Right atrium auricular region (tissue), 2 donors: ENCODE results near the gene SYT12. TPM values are rescaled to one million over a fixed set of nuclear protein-coding genes. Genes with fewer than 3 reads are reported as not detected.

Experiments used
- DNase-seq: peaks from one replicate; pipeline ENCODE4 v3.0.0-alpha.2; 2019; ENCODE audit warnings: low spot score
- H3K27ac ChIP-seq, 2 donors: fragments of 200-600 bp; sonication (generic); 1 replicate in 1 of 2; 2 replicates in 1 of 2; pipeline ENCODE4 v1.5.1; 2016 to 2019
- H3K27me3 ChIP-seq, 2 donors: fragments of 200-600 bp; sonication (generic); one replicate each; pipeline versions ENCODE4 v1.5.1 to v1.6.0; 2017 to 2019
- H3K36me3 ChIP-seq: fragments of 200-600 bp; sonication (generic); one replicate; pipeline ENCODE4 v1.5.1; 2016
- H3K4me1 ChIP-seq, 2 donors: fragments of 200-600 bp; sonication (generic); one replicate each; pipeline versions ENCODE4 v1.5.1 to v1.6.0; 2017 to 2019
- H3K4me3 ChIP-seq, 2 donors: fragments of 200-600 bp; sonication (generic); 1 replicate in 1 of 2; 2 replicates in 1 of 2; pipeline ENCODE4 v1.5.1; 2017 to 2019; ENCODE audit warnings: mild to moderate bottlenecking in 1 of 2, moderate library complexity in 1 of 2
- H3K9me3 ChIP-seq, 2 donors: fragments of 200-600 bp; sonication (generic); one replicate each; pipeline ENCODE4 v1.5.1; 2019
- total RNA-seq, 2 donors: library from RNA; depleted of rRNA; stranded (reverse); fragments of >200 nt; gene quantifications; one replicate each; pipeline ENCODE4 v1.1.0, GENCODE V29; 2016
- TF ChIP-seq, protein P1 (sequence below), 2 donors: fragments of 200-600 bp; sonication (generic); IDR thresholded peaks; one replicate each; pipeline ENCODE4 v1.5.1; 2019; ENCODE audit warnings: antibody characterized with exemption in 2 of 2

The SYT12 gene
- total RNA-seq, 2 donors from 2014 or later = 0.44 to 0.59 TPM

DNA sequence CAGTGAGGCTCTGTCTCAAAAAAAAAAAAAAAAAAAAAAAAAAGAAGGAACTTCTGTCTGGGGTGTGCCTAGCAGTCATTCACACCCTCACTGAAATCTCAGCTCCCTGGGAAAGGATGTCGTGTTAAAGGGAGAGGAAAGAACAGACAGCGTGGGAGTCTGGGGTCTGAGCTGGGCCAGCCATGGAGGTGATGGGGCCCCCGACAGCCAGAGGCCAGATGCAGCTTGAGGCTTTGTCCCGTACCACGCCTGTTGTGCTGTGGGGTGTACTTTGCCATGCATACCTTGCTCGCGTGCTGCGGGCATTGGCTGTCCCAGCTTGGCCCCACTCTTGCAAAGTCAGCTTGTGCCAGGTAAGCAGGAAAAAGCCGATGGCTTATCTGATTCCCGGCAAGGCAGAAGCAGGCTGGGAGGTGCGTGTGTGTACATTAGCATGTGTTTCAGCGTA, 4.6 kb downstream of the SYT12 start:
- Histone ChIP-seq H3K4me1 (peaks cover 0 to 12% of the 10 kb centered on the region in 2 donors), H3K9me3 (no peaks in the 10 kb centered on the region), H3K4me3 (no peak overlapping the region), H3K36me3 (no peaks in the 10 kb centered on the region), H3K27ac (no peak overlapping the region), H3K27me3 (peaks cover 0 to 7% of the 10 kb centered on the region in 2 donors)
- TF ChIP-seq, protein P1, sequence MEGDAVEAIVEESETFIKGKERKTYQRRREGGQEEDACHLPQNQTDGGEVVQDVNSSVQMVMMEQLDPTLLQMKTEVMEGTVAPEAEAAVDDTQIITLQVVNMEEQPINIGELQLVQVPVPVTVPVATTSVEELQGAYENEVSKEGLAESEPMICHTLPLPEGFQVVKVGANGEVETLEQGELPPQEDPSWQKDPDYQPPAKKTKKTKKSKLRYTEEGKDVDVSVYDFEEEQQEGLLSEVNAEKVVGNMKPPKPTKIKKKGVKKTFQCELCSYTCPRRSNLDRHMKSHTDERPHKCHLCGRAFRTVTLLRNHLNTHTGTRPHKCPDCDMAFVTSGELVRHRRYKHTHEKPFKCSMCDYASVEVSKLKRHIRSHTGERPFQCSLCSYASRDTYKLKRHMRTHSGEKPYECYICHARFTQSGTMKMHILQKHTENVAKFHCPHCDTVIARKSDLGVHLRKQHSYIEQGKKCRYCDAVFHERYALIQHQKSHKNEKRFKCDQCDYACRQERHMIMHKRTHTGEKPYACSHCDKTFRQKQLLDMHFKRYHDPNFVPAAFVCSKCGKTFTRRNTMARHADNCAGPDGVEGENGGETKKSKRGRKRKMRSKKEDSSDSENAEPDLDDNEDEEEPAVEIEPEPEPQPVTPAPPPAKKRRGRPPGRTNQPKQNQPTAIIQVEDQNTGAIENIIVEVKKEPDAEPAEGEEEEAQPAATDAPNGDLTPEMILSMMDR (IDR thresholded peaks at IDR 0.05) = no peak
- DNase-seq = no peak

DNA sequence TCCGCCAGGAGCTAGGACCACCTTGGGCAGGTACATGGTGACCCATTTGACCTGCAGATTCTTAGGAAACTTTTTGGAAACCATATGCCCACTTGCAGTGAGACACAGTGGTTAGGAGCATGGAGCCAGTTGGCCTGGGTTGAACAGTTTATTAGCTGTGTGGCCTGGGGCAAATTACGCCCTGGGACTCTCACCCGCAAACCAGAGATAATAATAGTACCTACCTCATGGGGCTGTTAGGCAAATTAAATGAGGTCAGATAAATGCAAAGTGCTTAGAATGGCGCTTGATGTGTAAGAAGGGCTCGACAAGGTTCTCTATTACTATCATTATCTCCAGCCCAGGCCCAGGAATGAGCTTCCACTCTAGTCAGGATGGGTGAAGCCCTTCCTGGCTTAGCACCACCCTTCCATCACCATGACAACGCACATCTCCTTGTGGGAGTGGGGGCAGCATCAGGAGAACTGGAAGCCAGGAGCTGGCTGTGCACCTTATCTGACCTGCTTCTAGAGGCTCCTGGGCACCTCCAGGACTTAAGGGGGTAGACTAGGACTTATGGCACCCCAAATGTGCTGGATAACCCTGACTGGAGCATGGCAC, 5.1 kb downstream of the SYT12 start:
- Histone ChIP-seq H3K4me3 (no peak overlapping the region), H3K9me3 (no peaks in the 10 kb centered on the region), H3K27me3 (peaks cover 0 to 7% of the 10 kb centered on the region in 2 donors), H3K27ac (no peak overlapping the region), H3K36me3 (no peaks in the 10 kb centered on the region), H3K4me1 (peaks cover 0 to 8% of the 10 kb centered on the region in 2 donors)
- TF ChIP-seq, protein P1 (IDR thresholded peaks at IDR 0.05) = no peak
- DNase-seq = no peak

DNA sequence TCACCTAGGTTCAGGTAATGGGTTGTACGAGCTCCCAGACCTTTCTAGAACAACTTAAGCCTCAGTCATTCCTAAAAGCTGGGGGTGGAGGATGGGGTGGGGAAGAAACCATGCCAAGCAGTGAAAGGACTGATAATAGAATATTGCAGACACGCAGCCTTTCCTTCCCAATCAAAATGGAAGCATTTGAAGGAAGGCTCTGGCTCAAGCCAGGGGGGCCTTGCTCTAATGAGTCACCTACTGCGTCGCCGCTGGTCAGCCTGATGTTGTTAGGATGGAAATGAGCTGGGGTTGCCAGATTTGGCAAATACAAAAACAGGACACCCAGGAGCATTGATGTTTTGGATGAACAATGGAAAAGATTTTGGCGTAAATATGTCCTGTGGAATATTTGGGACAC, 6.2 kb downstream of the SYT12 start:
- DNase-seq = no peak
- TF ChIP-seq, protein P1 (IDR thresholded peaks at IDR 0.05) = no peak
- Histone ChIP-seq H3K36me3 (no peaks in the 10 kb centered on the region), H3K27ac (no peak overlapping the region), H3K4me3 (no peak overlapping the region), H3K4me1 (peaks cover 0 to 9% of the 10 kb centered on the region in 2 donors), H3K9me3 (no peaks in the 10 kb centered on the region), H3K27me3 (no peaks in the 10 kb centered on the region)

DNA sequence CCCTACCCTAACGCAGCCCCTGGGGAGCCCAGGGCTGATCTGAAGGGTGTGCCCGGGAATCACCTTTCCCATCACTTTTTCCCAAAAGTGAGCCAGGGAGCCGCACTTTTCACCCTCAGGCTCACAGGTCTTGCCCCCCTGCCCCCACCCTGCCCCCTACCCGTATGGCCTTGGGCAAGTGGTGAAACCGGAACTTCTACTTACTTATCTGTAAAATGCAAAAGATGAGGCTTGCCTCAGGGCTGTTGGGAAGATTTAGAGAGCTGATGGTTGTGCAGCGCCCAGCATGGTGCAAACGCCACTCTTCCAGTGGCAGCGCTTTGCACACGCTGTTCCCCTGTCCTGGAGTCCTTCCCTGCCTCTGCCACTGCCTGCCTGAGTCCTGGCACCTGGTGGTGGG, 8.0 kb downstream of the SYT12 start:
- TF ChIP-seq, protein P1 (IDR thresholded peaks at IDR 0.05) = no peak
- H3K36me3 ChIP-seq = no peaks in the 10 kb centered on the region
- DNase-seq = no peak
- H3K27me3 ChIP-seq = no peaks in the 10 kb centered on the region
- no peaks in the 10 kb centered on the region for H3K9me3 ChIP-seq
- H3K4me1 ChIP-seq = peaks cover 0 to 9% of the 10 kb centered on the region in 2 donors
- H3K27ac ChIP-seq = no peak overlapping the region
- no peak overlapping the region for H3K4me3 ChIP-seq

DNA sequence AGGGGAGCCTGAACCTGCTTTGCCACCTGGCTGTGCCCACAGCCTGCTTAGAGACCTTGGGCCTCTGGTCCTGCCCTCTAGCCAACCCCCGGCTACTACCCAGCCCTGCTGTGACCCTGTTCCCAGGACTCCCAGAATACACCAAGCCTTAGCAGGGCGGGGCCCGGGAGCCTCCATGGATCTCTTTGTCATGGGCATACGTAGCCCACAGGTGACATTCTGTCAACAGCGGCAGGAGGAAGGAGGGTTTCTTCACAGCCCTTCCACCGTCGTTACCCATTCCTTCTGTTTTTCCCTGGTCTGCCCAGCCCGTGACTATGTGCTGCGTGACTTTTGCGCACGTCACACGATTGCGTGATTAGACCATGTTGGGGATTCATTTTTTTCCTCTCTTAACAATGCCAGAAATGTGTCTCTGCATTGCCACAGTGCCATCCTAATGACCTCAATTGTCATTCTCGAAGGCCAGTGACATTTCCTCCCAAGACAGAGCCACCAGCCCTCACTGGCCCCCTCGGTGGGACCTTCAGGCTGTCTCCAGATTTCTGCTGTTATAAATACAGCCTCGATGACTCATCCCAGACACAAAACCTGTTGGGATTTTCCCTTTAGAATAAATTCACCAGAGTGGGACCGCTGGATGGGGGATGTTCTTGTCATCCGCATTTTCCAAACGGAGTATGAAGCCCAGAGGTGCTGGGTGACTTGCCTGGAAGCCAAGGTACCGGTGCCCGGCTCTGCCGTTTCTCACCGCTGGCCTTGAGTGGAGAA, 9.0 kb downstream of the SYT12 start:
- Histone ChIP-seq H3K27me3 (no peaks in the 10 kb centered on the region), H3K36me3 (no peaks in the 10 kb centered on the region), H3K4me3 (no peak overlapping the region), H3K9me3 (no peaks in the 10 kb centered on the region), H3K27ac (no peak overlapping the region), H3K4me1 (peaks cover 0 to 9% of the 10 kb centered on the region in 2 donors)
- TF ChIP-seq, protein P1 (IDR thresholded peaks at IDR 0.05) = no peak
- no peak for DNase-seq
